Mesendoderm (in vitro differentiated cells): ENCODE measurements around the gene ATP4A.

Experiments
- DNase-seq: peaks from one replicate; pipeline ENCODE4 v3.0.0; 2013
- H2AK5ac ChIP-seq: 2 replicates; pipeline ENCODE4 v1.6.1; 2013; ENCODE audit warnings: low read length, inconsistent platforms
- H2BK120ac ChIP-seq: 2 replicates; pipeline ENCODE4 v1.6.1; 2013; ENCODE audit warnings: low read depth, mild to moderate bottlenecking, low read length, moderate library complexity, mixed read lengths
- H2BK15ac ChIP-seq: replicated peaks from 2 replicates; pipeline ENCODE4 v1.6.1; 2013; ENCODE audit warnings: low read depth, mild to moderate bottlenecking, moderate library complexity
- H2BK5ac ChIP-seq: 2 replicates; pipeline ENCODE4 v1.6.1; 2013; ENCODE audit warnings: low read length, inconsistent platforms
- H3K18ac ChIP-seq: 2 replicates; pipeline ENCODE4 v1.6.1; 2013; ENCODE audit warnings: mild to moderate bottlenecking, low read length, mixed read lengths
- H3K23ac ChIP-seq: one replicate; pipeline ENCODE4 v1.6.1; 2013; ENCODE audit warnings: low read length
- H3K27ac ChIP-seq: 2 replicates; pipeline ENCODE4 v1.5.1; 2013; ENCODE audit warnings: low read depth, mild to moderate bottlenecking, inconsistent platforms, low read length, moderate library complexity
- H3K27me3 ChIP-seq: 2 replicates; pipeline ENCODE4 v1.6.1; 2013; ENCODE audit warnings: low read length, control low read depth, mild to moderate bottlenecking, inconsistent platforms; ENCODE audit not compliant: insufficient read depth, poor library complexity
- H3K36me3 ChIP-seq: 2 replicates; pipeline ENCODE4 v1.6.1; 2013; ENCODE audit warnings: low read length, inconsistent platforms; ENCODE audit not compliant: control insufficient read depth, insufficient read depth
- H3K4ac ChIP-seq: one replicate; pipeline ENCODE4 v1.6.1; 2013; ENCODE audit warnings: low read depth, mild to moderate bottlenecking, low read length, moderate library complexity
- H3K4me1 ChIP-seq: 2 replicates; pipeline ENCODE4 v1.6.1; 2013; ENCODE audit warnings: low read depth, low read length, inconsistent platforms; ENCODE audit not compliant: control insufficient read depth
- H3K4me2 ChIP-seq: 2 replicates; pipeline ENCODE4 v1.6.1; 2013; ENCODE audit warnings: low read length
- H3K4me3 ChIP-seq: 2 replicates; pipeline ENCODE4 v1.5.1; 2013; ENCODE audit warnings: mild to moderate bottlenecking, low read length
- H3K56ac ChIP-seq: one replicate; pipeline ENCODE4 v1.6.1; 2013; ENCODE audit warnings: low read length
- H3K79me1 ChIP-seq: 2 replicates; pipeline ENCODE4 v1.6.1; 2013; ENCODE audit warnings: low read length, inconsistent platforms
- H3K79me2 ChIP-seq: 2 replicates; pipeline ENCODE4 v1.6.1; 2013; ENCODE audit warnings: mild to moderate bottlenecking, low read length; ENCODE audit not compliant: control insufficient read depth, insufficient read depth
- H3K9ac ChIP-seq: 2 replicates; pipeline ENCODE4 v1.6.1; 2013; ENCODE audit warnings: low read length, inconsistent platforms
- H4K5ac ChIP-seq: one replicate; pipeline ENCODE4 v1.6.1; 2013; ENCODE audit warnings: low read length
- H4K8ac ChIP-seq: one replicate; pipeline ENCODE4 v1.6.1; 2013; ENCODE audit warnings: low read depth, mild to moderate bottlenecking, control low read depth, low read length, moderate library complexity
- WGBS: extraction: QIAGEN DNeasy Blood & Tissue Kit; methylation state at CpG from one replicate; pipeline ENCODE4 v1.1.7; 2013; ENCODE audit warnings: low lambda C conversion rate, missing lambda C conversion rate; ENCODE audit not compliant: insufficient coverage; ENCODE audit errors: extremely low coverage; 5-methylcytosine and 5-hydroxymethylcytosine counted together

The ATP4A gene

GRCh38 chr19:35551091-35551810, 12.2 kb downstream of the ATP4A start:
- Histone ChIP-seq H2BK15ac (no peak overlapping the region), H2BK120ac (no peak overlapping the region), H2AK5ac (no peak overlapping the region), H2BK5ac (no peak overlapping the region), H3K23ac (no peak overlapping the region), H3K27ac (no peak overlapping the region), H3K27me3 (no peaks in the 10 kb centered on the region), H4K8ac (no peak overlapping the region), H3K4ac (no peak overlapping the region), H3K9ac (no peak overlapping the region), H3K79me1 (peaks cover 12% of the 10 kb centered on the region), H3K4me2 (no peak overlapping the region), H3K56ac (no peak overlapping the region), H3K79me2 (peaks cover 6% of the 10 kb centered on the region), H4K5ac (no peak overlapping the region), H3K18ac (no peak overlapping the region), H3K36me3 (peaks cover 2% of the 10 kb centered on the region), H3K4me3 (no peak overlapping the region), H3K4me1 (peaks cover 2% of the 10 kb centered on the region)
- DNase-seq = no peak
- no CpG with 5 or more reads among the region's 21 CpGs for WGBS

- Histone ChIP-seq H3K4me2 (no peak overlapping the region), H4K5ac (no peak overlapping the region), H3K79me1 (peaks cover 15% of the 10 kb centered on the region), H3K79me2 (peaks cover 10% of the 10 kb centered on the region), H3K4ac (no peak overlapping the region), H3K23ac (no peak overlapping the region), H2BK15ac (no peak overlapping the region), H3K56ac (no peak overlapping the region), H3K4me1 (peaks cover 2% of the 10 kb centered on the region), H3K27me3 (no peaks in the 10 kb centered on the region), H3K36me3 (peaks cover 2% of the 10 kb centered on the region), H4K8ac (no peak overlapping the region), H2AK5ac (no peak overlapping the region), H3K9ac (no peak overlapping the region), H2BK5ac (no peak overlapping the region), H3K18ac (no peak overlapping the region), H3K4me3 (no peak overlapping the region), H3K27ac (no peak overlapping the region), H2BK120ac (no peak overlapping the region)
- no CpG with 5 or more reads among the region's 15 CpGs for WGBS
- DNase-seq = no peak
Measured at GRCh38 chr19:35549879-35550523, 13.5 kb downstream of the ATP4A start.

GRCh38 chr19:35549174-35549788, 14.2 kb downstream of the ATP4A start:
- no peak overlapping the region for H3K4me2 ChIP-seq
- no peaks in the 10 kb centered on the region for H3K27me3 ChIP-seq
- peaks cover 4% of the 10 kb centered on the region for H3K4me1 ChIP-seq
- H3K23ac ChIP-seq = no peak overlapping the region
- H3K9ac ChIP-seq = peak overlapping the region; percentile 26
- no peak overlapping the region for H2AK5ac ChIP-seq
- H3K4ac ChIP-seq = no peak overlapping the region
- peaks cover 22% of the 10 kb centered on the region for H3K79me1 ChIP-seq
- WGBS = no CpG with 5 or more reads among the region's 6 CpGs
- H3K27ac ChIP-seq = no peak overlapping the region
- H2BK5ac ChIP-seq = no peak overlapping the region
- no peak overlapping the region for H3K4me3 ChIP-seq
- H4K8ac ChIP-seq = no peak overlapping the region
- DNase-seq = peak; percentile 90
- H3K18ac ChIP-seq = no peak overlapping the region
- H3K56ac ChIP-seq = no peak overlapping the region
- H3K79me2 ChIP-seq = peaks cover 17% of the 10 kb centered on the region
- no peak overlapping the region for H2BK120ac ChIP-seq
- H3K36me3 ChIP-seq = peaks cover 2% of the 10 kb centered on the region
- H2BK15ac ChIP-seq = no peak overlapping the region
- no peak overlapping the region for H4K5ac ChIP-seq

- Histone ChIP-seq H4K8ac (no peak overlapping the region), H3K4me2 (peak overlapping the region; percentile 71), H2AK5ac (no peak overlapping the region), H2BK120ac (no peak overlapping the region), H2BK5ac (no peak overlapping the region), H3K4ac (no peak overlapping the region), H3K23ac (peak overlapping the region; percentile 59), H3K36me3 (peaks cover 2% of the 10 kb centered on the region), H3K4me3 (no peak overlapping the region), H3K79me1 (peaks cover 30% of the 10 kb centered on the region), H3K27me3 (no peaks in the 10 kb centered on the region), H3K79me2 (peaks cover 21% of the 10 kb centered on the region), H3K4me1 (peaks cover 6% of the 10 kb centered on the region), H2BK15ac (no peak overlapping the region), H4K5ac (no peak overlapping the region), H3K9ac (peak overlapping the region; percentile 96), H3K56ac (peak overlapping the region; percentile 97), H3K18ac (no peak overlapping the region), H3K27ac (no peak overlapping the region)
- no peak for DNase-seq
- no CpG with 5 or more reads among the region's 8 CpGs for WGBS
Measured at GRCh38 chr19:35546532-35546931, 16.9 kb downstream of the ATP4A start.

GRCh38 chr19:35545855-35546381, 17.5 kb downstream of the ATP4A start:
- Histone ChIP-seq H3K4me3 (peak overlapping the region; percentile 93), H2BK5ac (no peak overlapping the region), H2BK15ac (no peak overlapping the region), H3K27me3 (no peaks in the 10 kb centered on the region), H2BK120ac (no peak overlapping the region), H3K79me1 (peaks cover 30% of the 10 kb centered on the region), H3K79me2 (peaks cover 21% of the 10 kb centered on the region), H3K4me2 (peak overlapping the region; percentile 71), H3K23ac (peak overlapping the region; percentile 59), H3K18ac (peak overlapping the region; percentile 43), H3K36me3 (peaks cover 2% of the 10 kb centered on the region), H3K9ac (peak overlapping the region; percentile 96), H4K5ac (no peak overlapping the region), H3K27ac (no peak overlapping the region), H3K4ac (peak overlapping the region; percentile 70), H4K8ac (peak overlapping the region; percentile 69), H2AK5ac (no peak overlapping the region), H3K56ac (peak overlapping the region; percentile 97), H3K4me1 (peaks cover 6% of the 10 kb centered on the region)
- WGBS = no CpG with 5 or more reads among the region's 27 CpGs
- DNase-seq = peak; percentile 44
